ENCODE results near the gene GREB1.

The GREB1 gene

GRCh38 chr2:11513319-11513718 is 20.5 kb upstream of the GREB1 start:
- DNase-seq, result no peak

- DNase-seq, result no peak
Measured at GRCh38 chr2:11514081-11514730, 19.6 kb upstream of the GREB1 start.

GRCh38 chr2:11514904-11515303 is 18.9 kb upstream of the GREB1 start:
- no peak for DNase-seq

- no peak for DNase-seq
Measured at GRCh38 chr2:11515490-11515981, 18.3 kb upstream of the GREB1 start.

GRCh38 chr2:11516984-11517648 is 16.7 kb upstream of the GREB1 start:
- DNase-seq, result no peak

GRCh38 chr2:11517906-11518305 is 15.9 kb upstream of the GREB1 start:
- no peak for DNase-seq

GRCh38 chr2:11520092-11520693 is 13.7 kb upstream of the GREB1 start:
- DNase-seq, result no peak

GRCh38 chr2:11521775-11522174 is 12.1 kb upstream of the GREB1 start:
- DNase-seq, result no peak

GRCh38 chr2:11524470-11524869 is 9.4 kb upstream of the GREB1 start:
- no peak for DNase-seq

- DNase-seq, result no peak
Measured at GRCh38 chr2:11525762-11526161, 8.1 kb upstream of the GREB1 start.

- no peak for DNase-seq
Measured at GRCh38 chr2:11527001-11527400, 6.8 kb upstream of the GREB1 start.

- DNase-seq, result no peak
Measured at GRCh38 chr2:11528228-11528627, 5.6 kb upstream of the GREB1 start.

- no peak for DNase-seq
Measured at GRCh38 chr2:11530864-11531465, 2.9 kb upstream of the GREB1 start.

- DNase-seq, result no peak
Measured at GRCh38 chr2:11532416-11533055, 1.3 kb upstream of the GREB1 start.

- no peak for DNase-seq
Measured at GRCh38 chr2:11534071-11534745, 363 bp downstream of the GREB1 start.

GRCh38 chr2:11534746-11535484 is 1.1 kb downstream of the GREB1 start:
- no peak for DNase-seq

- DNase-seq, result no peak
Measured at GRCh38 chr2:11535899-11536344, 2.1 kb downstream of the GREB1 start.

- no peak for DNase-seq
Measured at GRCh38 chr2:11537951-11538350, 4.1 kb downstream of the GREB1 start.

- DNase-seq, result no peak
Measured at GRCh38 chr2:11539317-11540147, 5.7 kb downstream of the GREB1 start.

- no peak for DNase-seq
Measured at GRCh38 chr2:11540148-11540995, 6.5 kb downstream of the GREB1 start.

Measured in stimulated activated CD4-positive, alpha-beta T cell treated with anti-CD3 and anti-CD28 coated beads, Interleukin-4, amount 100 ng/mL, for 1 hour (primary cell).